CD4-positive, alpha-beta memory T cell (primary cell): ENCODE measurements around the gene SLC25A29. TPM values are rescaled to one million over a fixed set of nuclear protein-coding genes. Genes with fewer than 3 reads are reported as not detected.

Experiments used
- CTCF ChIA-PET: fragments of 350-600 bp; sonication (Branson Sonifier 250); formaldehyde crosslinking; loops from one replicate; lab custom pipeline; 2021; ENCODE audit warnings: inconsistent platforms; ENCODE audit not compliant: partially characterized antibody; lab: Charles Lee
- POLR2A ChIA-PET: fragments of 350-600 bp; sonication (Branson Sonifier 250); formaldehyde crosslinking; loops from one replicate; lab custom pipeline; 2021; ENCODE audit not compliant: partially characterized antibody; lab: Charles Lee
- DNase-seq, 5 donors: peaks; one replicate each; pipeline versions ENCODE4 v3.0.0 to v3.0.0-alpha.2; 2020 to 2022; ENCODE audit warnings: mixed read lengths in 1 of 5
- H3K27ac ChIP-seq: one replicate; pipeline ENCODE4 v1.7.0; 2013; ENCODE audit warnings: low read depth, low read length
- H3K27me3 ChIP-seq: 2 replicates; pipeline ENCODE4 v1.7.0; 2013; ENCODE audit warnings: mild to moderate bottlenecking, low read length, moderate library complexity; ENCODE audit not compliant: insufficient read depth
- H3K36me3 ChIP-seq: 2 replicates; pipeline ENCODE4 v1.7.0; 2013; ENCODE audit warnings: mild to moderate bottlenecking, low read length, moderate library complexity; ENCODE audit not compliant: insufficient read depth
- H3K4me1 ChIP-seq: 2 replicates; pipeline ENCODE4 v1.7.0; 2013; ENCODE audit warnings: mild to moderate bottlenecking, low read length, moderate library complexity; ENCODE audit not compliant: insufficient read depth
- H3K4me3 ChIP-seq, 2 donors: one replicate each; pipeline ENCODE4 v1.7.0; 2013; ENCODE audit warnings: low read length in 2 of 2, mild to moderate bottlenecking in 1 of 2
- H3K9me3 ChIP-seq, 2 donors: one replicate each; pipeline ENCODE4 v1.7.0; 2013; ENCODE audit warnings: low read length in 2 of 2, control low read depth in 1 of 2; ENCODE audit not compliant: control insufficient read depth in 1 of 2
- H3K27ac Mint-ChIP-seq, 7 donors: one replicate each; pipeline ENCODE4 v1.8.0; 2020 to 2021; ENCODE audit warnings: mixed read lengths in 7 of 7, mild to moderate bottlenecking in 6 of 7, inconsistent platforms in 3 of 7, moderate library complexity in 3 of 7
- H3K27me3 Mint-ChIP-seq, 2 donors: one replicate each; pipeline ENCODE4 v1.8.0; 2020 to 2021; ENCODE audit warnings: mixed read lengths in 2 of 2
- H3K36me3 Mint-ChIP-seq, 2 donors: one replicate each; pipeline ENCODE4 v1.8.0; 2020 to 2021; ENCODE audit warnings: mixed read lengths in 2 of 2, inconsistent platforms in 1 of 2, mild to moderate bottlenecking in 1 of 2
- H3K4me1 Mint-ChIP-seq, 4 donors: one replicate each; pipeline ENCODE4 v1.8.0; 2020 to 2021; ENCODE audit warnings: mixed read lengths in 4 of 4, mild to moderate bottlenecking in 1 of 4
- H3K4me3 Mint-ChIP-seq, 8 donors: one replicate each; pipeline ENCODE4 v1.8.0; 2020 to 2021; ENCODE audit warnings: mixed read lengths in 8 of 8, mild to moderate bottlenecking in 7 of 8, moderate library complexity in 6 of 8, inconsistent platforms in 3 of 8
- H3K9me3 Mint-ChIP-seq, 8 donors: one replicate each; pipeline ENCODE4 v1.8.0; 2020 to 2021; ENCODE audit warnings: mixed read lengths in 8 of 8, mild to moderate bottlenecking in 5 of 8, inconsistent platforms in 3 of 8, moderate library complexity in 1 of 8
- intact Hi-C: fragments of 100-400 bp; cut with micrococcal nuclease; formaldehyde crosslinking; loops from one replicate; pipeline ENCODE4 v1.15.1; 2023
- polyA plus RNA-seq, 2 donors: library from polyadenylated mRNA; unstranded; fragments of 300-500 nt; fragmentation: Illumina TruSeq; gene quantifications; one replicate each; pipeline ENCODE4 v1.2.3, GENCODE V29; 2021
- total RNA-seq, 2 experiments: library from RNA; stranded (reverse); gene quantifications; one replicate each; pipeline ENCODE4 v1.2.3, GENCODE V29; 2021

SLC25A29 gene
- total and polyA plus RNA-seq, 4 experiments from 2014 or later: 0.08 to 8.1 (median 4.7) TPM

GRCh38 chr14:100295376-100296105 is 10.7 kb downstream of the SLC25A29 start:
- Mint-ChIP-seq H3K27ac (no peak overlapping the region), H3K9me3 (no peaks in the 10 kb centered on the region), H3K4me3 (no peak overlapping the region), H3K36me3 (no peaks in the 10 kb centered on the region), H3K4me1 (no peaks in the 10 kb centered on the region), H3K27me3 (no peaks in the 10 kb centered on the region)
- no peaks in the 10 kb centered on the region for H3K9me3 ChIP-seq
- H3K27me3 ChIP-seq: no peaks in the 10 kb centered on the region
- H3K4me3 ChIP-seq: no peak overlapping the region
- DNase-seq: no peak
- H3K4me1 ChIP-seq: no peaks in the 10 kb centered on the region
- intact Hi-C loops: no loop called here
- H3K27ac ChIP-seq: no peak overlapping the region
- CTCF ChIA-PET: interaction anchor here (2.5 to 3.2 kb wide), 2 partner anchors 10 to 22 kb away, joined by 8 to 10 read pairs; no protein-coding TSS in a partner anchor
- POLR2A ChIA-PET: no interaction called here
- no peaks in the 10 kb centered on the region for H3K36me3 ChIP-seq

- Histone ChIP-seq H3K36me3 (no peaks in the 10 kb centered on the region), H3K27ac (no peak overlapping the region), H3K27me3 (no peaks in the 10 kb centered on the region), H3K4me1 (no peaks in the 10 kb centered on the region), H3K4me3 (no peak overlapping the region), H3K9me3 (no peaks in the 10 kb centered on the region)
- Mint-ChIP-seq H3K4me3 (no peak overlapping the region), H3K27ac (no peak overlapping the region), H3K36me3 (no peaks in the 10 kb centered on the region), H3K27me3 (no peaks in the 10 kb centered on the region), H3K9me3 (no peaks in the 10 kb centered on the region), H3K4me1 (no peaks in the 10 kb centered on the region)
- CTCF ChIA-PET: interaction anchor here (2.5 to 3.2 kb wide), 2 partner anchors 9 to 23 kb away, joined by 8 to 10 read pairs; no protein-coding TSS in a partner anchor
- intact Hi-C loops: no loop called here
- no peak for DNase-seq
- POLR2A ChIA-PET: no interaction called here
Observed at GRCh38 chr14:100294963-100295330, 11.3 kb downstream of the SLC25A29 start.

- H3K9me3 Mint-ChIP-seq: no peaks in the 10 kb centered on the region
- H3K4me1 Mint-ChIP-seq: no peaks in the 10 kb centered on the region
- no peak overlapping the region for H3K4me3 ChIP-seq
- peak overlapping the region in 2 of 7 donors; percentile 35 to 55 for H3K27ac Mint-ChIP-seq
- no peaks in the 10 kb centered on the region for H3K27me3 ChIP-seq
- CTCF ChIA-PET: interaction anchor here (2.5 to 3.2 kb wide), 2 partner anchors 8 to 23 kb away, joined by 8 to 10 read pairs; no protein-coding TSS in a partner anchor
- H3K27ac ChIP-seq: no peak overlapping the region
- H3K4me3 Mint-ChIP-seq: no peak overlapping the region
- H3K36me3 Mint-ChIP-seq: no peaks in the 10 kb centered on the region
- no peak for DNase-seq
- H3K36me3 ChIP-seq: no peaks in the 10 kb centered on the region
- no peaks in the 10 kb centered on the region for H3K27me3 Mint-ChIP-seq
- no peaks in the 10 kb centered on the region for H3K4me1 ChIP-seq
- H3K9me3 ChIP-seq: no peaks in the 10 kb centered on the region
- intact Hi-C loops: no loop called here
- POLR2A ChIA-PET: no interaction called here
Observed at GRCh38 chr14:100294213-100294962, 11.9 kb downstream of the SLC25A29 start.

- Histone ChIP-seq H3K27me3 (no peaks in the 10 kb centered on the region), H3K9me3 (no peaks in the 10 kb centered on the region), H3K36me3 (no peaks in the 10 kb centered on the region), H3K4me1 (no peaks in the 10 kb centered on the region), H3K4me3 (no peak overlapping the region), H3K27ac (no peak overlapping the region)
- H3K9me3 Mint-ChIP-seq: no peaks in the 10 kb centered on the region
- no peaks in the 10 kb centered on the region for H3K4me1 Mint-ChIP-seq
- POLR2A ChIA-PET: no interaction called here
- H3K36me3 Mint-ChIP-seq: no peaks in the 10 kb centered on the region
- CTCF ChIA-PET: interaction anchor here (2.5 to 3.2 kb wide), 2 partner anchors 8 to 24 kb away, joined by 8 to 10 read pairs; no protein-coding TSS in a partner anchor
- no peak overlapping the region for H3K27ac Mint-ChIP-seq
- DNase-seq: no peak
- no peaks in the 10 kb centered on the region for H3K27me3 Mint-ChIP-seq
- intact Hi-C loops: no loop called here
- H3K4me3 Mint-ChIP-seq: no peak overlapping the region
Observed at GRCh38 chr14:100293497-100294212, 12.6 kb downstream of the SLC25A29 start.

GRCh38 chr14:100292776-100293461 is 13.3 kb downstream of the SLC25A29 start:
- no peaks in the 10 kb centered on the region for H3K27me3 Mint-ChIP-seq
- H3K27ac ChIP-seq: no peak overlapping the region
- ChIA-PET POLR2A (no interaction called here), CTCF (interaction anchor here (0.5 to 3.2 kb wide), 2 partner anchors 15 to 25 kb away, joined by 3 to 8 read pairs; no protein-coding TSS in a partner anchor)
- H3K36me3 ChIP-seq: no peaks in the 10 kb centered on the region
- no peaks in the 10 kb centered on the region for H3K4me1 ChIP-seq
- H3K27ac Mint-ChIP-seq: no peak overlapping the region
- DNase-seq: no peak
- intact Hi-C loops: no loop called here
- no peak overlapping the region for H3K4me3 Mint-ChIP-seq
- H3K9me3 Mint-ChIP-seq: no peaks in the 10 kb centered on the region
- H3K36me3 Mint-ChIP-seq: no peaks in the 10 kb centered on the region
- H3K27me3 ChIP-seq: no peaks in the 10 kb centered on the region
- no peak overlapping the region for H3K4me3 ChIP-seq
- H3K4me1 Mint-ChIP-seq: no peaks in the 10 kb centered on the region
- H3K9me3 ChIP-seq: no peaks in the 10 kb centered on the region

- DNase-seq: no peak
- Histone ChIP-seq H3K27me3 (no peaks in the 10 kb centered on the region), H3K4me1 (no peaks in the 10 kb centered on the region), H3K36me3 (no peaks in the 10 kb centered on the region), H3K27ac (no peak overlapping the region), H3K4me3 (no peak overlapping the region), H3K9me3 (no peaks in the 10 kb centered on the region)
- H3K9me3 Mint-ChIP-seq: no peaks in the 10 kb centered on the region
- no peak overlapping the region for H3K27ac Mint-ChIP-seq
- H3K4me1 Mint-ChIP-seq: no peaks in the 10 kb centered on the region
- intact Hi-C loops: no loop called here
- H3K36me3 Mint-ChIP-seq: no peaks in the 10 kb centered on the region
- CTCF ChIA-PET: interaction anchor here (3.2 kb wide), 1 partner anchor 25 kb away, joined by 8 read pairs; no protein-coding TSS in a partner anchor
- no peaks in the 10 kb centered on the region for H3K27me3 Mint-ChIP-seq
- POLR2A ChIA-PET: no interaction called here
- H3K4me3 Mint-ChIP-seq: no peak overlapping the region
Observed at GRCh38 chr14:100292301-100292775, 13.9 kb downstream of the SLC25A29 start.
